Stimulated activated CD4-positive, alpha-beta T cell treated with anti-CD3 and anti-CD28 coated beads, Interleukin-2, amount 100 ng/mL, for 24 hours (primary cell): ENCODE results near the gene PRRT1.
"Not testable (repeated sequence)": the region's sequence is repeated elsewhere in the genome, so short reads cannot be mapped to it uniquely, and the experiment has no call there.

ENCODE experiments used
- DNase-seq, 2 donors: peaks; one replicate each; pipeline ENCODE4 v3.0.0-alpha.2; 2020

The PRRT1 gene

GRCh38 chr6:32187725-32188380 lies 36.1 kb upstream of the PRRT1 start:
- not testable (repeated sequence) for DNase-seq

- DNase-seq = no peak
These were observed 35.4 kb upstream of the PRRT1 start for GRCh38 chr6:32187009-32187709.

GRCh38 chr6:32186151-32186840 lies 34.6 kb upstream of the PRRT1 start:
- not testable (repeated sequence) for DNase-seq

GRCh38 chr6:32185681-32186131 lies 34.0 kb upstream of the PRRT1 start:
- peak; percentile 64 to 67 for DNase-seq

GRCh38 chr6:32184084-32184640 lies 32.4 kb upstream of the PRRT1 start, which contains the start of gene AGER:
Gene AGER (minus strand): TSS chr6:32184253. CDS start chr6:32184222, 31 bp downstream.
- no peak for DNase-seq

- no peak for DNase-seq
These were observed 31.8 kb upstream of the PRRT1 start for GRCh38 chr6:32183483-32184083.

GRCh38 chr6:32183030-32183429 lies 31.3 kb upstream of the PRRT1 start:
- DNase-seq = no peak

- no peak for DNase-seq
These were observed 30.8 kb upstream of the PRRT1 start for GRCh38 chr6:32182555-32182981.

- no peak for DNase-seq
These were observed 30.3 kb upstream of the PRRT1 start for GRCh38 chr6:32181915-32182529.

GRCh38 chr6:32181148-32181702 lies 29.5 kb upstream of the PRRT1 start:
- DNase-seq = no peak

- no peak for DNase-seq
These were observed 28.1 kb upstream of the PRRT1 start for GRCh38 chr6:32179766-32180405.

- no peak for DNase-seq
These were observed 27.1 kb upstream of the PRRT1 start for GRCh38 chr6:32178547-32179440.

- DNase-seq = peak; percentile 87 to 92
These were observed 26.2 kb upstream of the PRRT1 start, which contains the start of gene RNF5 for GRCh38 chr6:32177788-32178546. Gene RNF5 (plus strand): TSS chr6:32178405. CDS start chr6:32178512, 107 bp downstream.

GRCh38 chr6:32177183-32177787 lies 25.5 kb upstream of the PRRT1 start:
- peak; percentile 40 to 42 for DNase-seq

GRCh38 chr6:32176476-32177182 lies 24.9 kb upstream of the PRRT1 start:
- no peak for DNase-seq

GRCh38 chr6:32175711-32176475 lies 24.2 kb upstream of the PRRT1 start, which contains the start of gene AGPAT1:
Gene AGPAT1 (minus strand): TSS chr6:32176084. CDS start chr6:32171496, 4,588 bp downstream.
- DNase-seq = peak; percentile 98

- no peak for DNase-seq
These were observed 23.6 kb upstream of the PRRT1 start for GRCh38 chr6:32175322-32175710.

- no peak for DNase-seq
These were observed 22.7 kb upstream of the PRRT1 start for GRCh38 chr6:32174416-32174815.
